KOPT-K1 (cell line): ENCODE measurements around the gene MAP3K12.
"Not testable (repeated sequence)": the region's sequence is repeated elsewhere in the genome, so short reads cannot be mapped to it uniquely, and the experiment has no call there.

ENCODE experiments used
- H3K27ac ChIP-seq: fragments of 200-600 bp; sonication (generic); 2 replicates; pipeline ENCODE4 v1.5.1; 2016; ENCODE audit warnings: antibody characterized with exemption, mild to moderate bottlenecking, low read depth, low read length; ENCODE audit not compliant: poor library complexity, severe bottlenecking
- H3K36me3 ChIP-seq: fragments of 200-600 bp; sonication (generic); 2 replicates; pipeline ENCODE4 v1.5.1; 2017; ENCODE audit warnings: antibody characterized with exemption, mild to moderate bottlenecking, low read length, moderate library complexity; ENCODE audit not compliant: insufficient read depth
- H3K9me3 ChIP-seq: fragments of 200-600 bp; sonication (generic); 2 replicates; pipeline ENCODE4 v1.5.1; 2017; ENCODE audit warnings: antibody characterized with exemption, low read length, mild to moderate bottlenecking; ENCODE audit not compliant: insufficient read depth, poor library complexity, severe bottlenecking

The MAP3K12 gene

DNA sequence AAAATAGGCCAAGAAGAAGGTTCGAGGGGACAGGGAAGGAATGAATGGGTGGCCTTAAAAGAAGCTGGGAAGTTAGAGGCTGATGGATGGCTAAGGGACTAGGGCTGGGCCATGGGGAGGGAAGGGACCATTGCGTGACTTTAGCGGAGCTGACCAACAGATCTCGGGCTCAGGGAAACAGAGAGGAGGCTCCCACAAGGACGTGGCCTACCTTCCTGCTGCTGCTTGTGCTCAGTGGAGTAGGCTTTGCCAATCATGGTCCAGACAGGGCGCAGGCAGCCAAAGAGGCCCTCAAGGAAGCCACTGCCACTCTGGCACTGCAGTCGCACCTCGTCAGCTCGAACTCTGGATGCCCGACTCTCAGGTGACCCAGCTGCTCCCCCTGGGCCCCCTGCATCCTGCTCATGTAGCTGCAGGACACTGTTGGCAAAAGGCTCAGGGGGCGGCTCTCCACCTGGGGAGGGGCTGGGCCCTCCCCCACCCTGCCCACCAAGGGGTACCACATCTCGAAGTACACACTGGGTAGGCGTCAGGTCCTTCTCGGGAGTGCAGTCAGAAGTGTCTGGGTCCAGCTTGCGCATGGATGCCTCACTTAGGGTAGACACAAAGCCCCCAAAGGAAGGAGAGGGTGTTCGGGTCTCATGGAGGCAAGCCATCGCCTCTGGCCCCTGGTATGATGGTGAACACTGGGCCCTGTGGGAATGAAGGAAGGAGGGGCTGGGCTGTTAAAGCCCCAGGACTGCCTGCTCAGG lies 12.3 kb downstream of the MAP3K12 start:
- peaks cover 63% of the 10 kb centered on the region for H3K36me3 ChIP-seq
- no peaks in the 10 kb centered on the region for H3K9me3 ChIP-seq
- H3K27ac ChIP-seq: no peak overlapping the region

DNA sequence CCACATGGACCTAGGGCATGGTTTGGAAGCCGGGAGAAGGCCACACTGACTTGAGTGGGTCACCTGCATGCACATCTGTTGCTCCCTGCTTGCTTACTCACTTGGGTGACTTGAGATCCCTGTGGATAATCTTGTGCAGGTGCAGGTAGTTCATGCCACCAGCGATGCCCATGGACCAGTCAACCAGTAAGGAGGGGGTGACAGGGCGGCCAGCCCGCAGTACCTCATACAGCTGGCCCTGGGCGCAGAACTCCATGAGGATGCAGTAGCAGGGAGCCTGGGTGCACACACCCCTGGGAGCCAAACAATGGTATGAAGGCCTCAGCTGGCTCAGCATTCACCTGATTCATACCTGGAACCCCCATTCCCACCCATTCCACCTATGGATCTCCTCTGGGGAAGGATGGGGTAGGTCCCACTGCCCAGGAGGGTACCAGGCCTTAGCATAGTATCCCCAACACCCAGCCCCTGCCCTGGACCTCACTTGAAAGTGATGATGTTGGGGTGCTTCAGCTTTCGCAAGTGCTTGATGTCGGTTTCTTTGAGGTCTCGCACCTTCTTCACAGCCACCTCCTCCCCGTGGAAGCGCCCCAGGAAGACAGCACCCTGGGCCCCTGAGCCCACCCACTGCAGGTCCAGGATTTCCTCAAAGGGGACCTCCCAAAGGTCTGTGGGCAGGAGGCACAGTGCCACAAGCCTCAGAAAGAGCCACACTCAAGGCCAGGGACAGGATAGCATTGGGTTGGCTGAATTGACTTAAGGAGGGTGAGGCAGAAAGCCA lies 13.1 kb downstream of the MAP3K12 start:
- Histone ChIP-seq H3K27ac (no peak overlapping the region), H3K36me3 (peaks cover 70% of the 10 kb centered on the region), H3K9me3 (no peaks in the 10 kb centered on the region)

DNA sequence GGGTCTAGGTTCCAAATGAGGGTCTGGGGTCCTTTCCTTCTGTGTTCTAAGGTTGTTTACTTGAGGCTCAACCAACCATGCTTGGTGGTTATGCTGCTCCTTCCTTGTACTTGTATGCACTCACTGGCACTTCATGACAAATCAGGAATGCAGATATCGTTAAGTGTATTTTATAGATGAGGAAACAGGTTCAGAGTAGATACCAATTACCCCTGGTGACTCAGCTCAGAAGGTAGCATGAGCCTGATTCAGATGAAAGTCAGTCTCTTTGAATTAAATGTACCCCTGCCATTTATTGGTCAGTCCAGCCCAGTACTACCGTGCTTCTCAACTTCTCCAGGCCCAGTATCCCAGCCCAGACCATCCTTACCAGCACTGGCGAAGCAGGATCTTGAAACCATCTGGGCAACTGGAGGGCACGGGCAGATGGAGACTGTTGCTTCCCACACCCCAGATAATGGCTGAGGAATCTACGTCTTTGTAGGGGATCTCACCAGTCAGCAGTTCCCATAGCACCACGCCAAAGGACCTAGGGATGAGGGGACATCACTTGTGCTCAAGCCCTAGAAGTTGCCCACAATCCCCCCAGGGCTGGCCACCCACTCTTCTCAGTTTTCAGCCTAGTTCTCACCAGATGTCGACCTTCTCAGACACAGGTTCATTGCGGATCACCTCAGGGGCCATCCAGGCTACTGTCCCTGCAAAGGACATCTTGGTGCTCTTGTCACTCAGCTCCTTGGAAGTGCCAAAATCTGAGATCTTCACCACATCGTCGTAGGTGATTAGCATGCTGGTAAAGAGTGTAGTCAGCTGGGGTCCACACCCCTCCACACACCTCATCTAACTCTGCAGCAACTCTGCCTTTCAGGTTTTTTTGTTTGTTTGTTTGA lies 14.3 kb downstream of the MAP3K12 start:
- H3K9me3 ChIP-seq: no peaks in the 10 kb centered on the region
- H3K27ac ChIP-seq: no peak overlapping the region
- H3K36me3 ChIP-seq: peaks cover 83% of the 10 kb centered on the region

DNA sequence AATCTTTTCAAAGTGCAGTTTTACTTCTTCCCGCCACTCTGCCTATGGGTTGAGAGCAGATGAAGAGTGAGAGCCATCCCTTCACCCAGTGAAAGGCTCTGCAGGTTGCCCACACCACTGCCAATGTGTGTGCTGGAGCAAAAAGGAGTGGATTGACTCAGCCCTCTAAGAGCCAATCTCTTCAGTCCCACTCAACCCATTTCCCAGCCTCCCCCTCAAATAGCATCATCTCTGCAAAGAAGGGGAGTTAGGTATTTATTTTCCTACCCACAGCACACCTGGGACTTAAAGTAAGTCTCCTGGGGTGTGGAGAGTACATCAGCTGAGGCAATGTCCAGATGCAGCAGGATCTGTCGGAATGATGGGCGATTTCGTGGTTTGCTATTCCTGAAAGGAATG lies 15.3 kb downstream of the MAP3K12 start:
- no peaks in the 10 kb centered on the region for H3K9me3 ChIP-seq
- H3K36me3 ChIP-seq: peaks cover 92% of the 10 kb centered on the region
- H3K27ac ChIP-seq: no peak overlapping the region

DNA sequence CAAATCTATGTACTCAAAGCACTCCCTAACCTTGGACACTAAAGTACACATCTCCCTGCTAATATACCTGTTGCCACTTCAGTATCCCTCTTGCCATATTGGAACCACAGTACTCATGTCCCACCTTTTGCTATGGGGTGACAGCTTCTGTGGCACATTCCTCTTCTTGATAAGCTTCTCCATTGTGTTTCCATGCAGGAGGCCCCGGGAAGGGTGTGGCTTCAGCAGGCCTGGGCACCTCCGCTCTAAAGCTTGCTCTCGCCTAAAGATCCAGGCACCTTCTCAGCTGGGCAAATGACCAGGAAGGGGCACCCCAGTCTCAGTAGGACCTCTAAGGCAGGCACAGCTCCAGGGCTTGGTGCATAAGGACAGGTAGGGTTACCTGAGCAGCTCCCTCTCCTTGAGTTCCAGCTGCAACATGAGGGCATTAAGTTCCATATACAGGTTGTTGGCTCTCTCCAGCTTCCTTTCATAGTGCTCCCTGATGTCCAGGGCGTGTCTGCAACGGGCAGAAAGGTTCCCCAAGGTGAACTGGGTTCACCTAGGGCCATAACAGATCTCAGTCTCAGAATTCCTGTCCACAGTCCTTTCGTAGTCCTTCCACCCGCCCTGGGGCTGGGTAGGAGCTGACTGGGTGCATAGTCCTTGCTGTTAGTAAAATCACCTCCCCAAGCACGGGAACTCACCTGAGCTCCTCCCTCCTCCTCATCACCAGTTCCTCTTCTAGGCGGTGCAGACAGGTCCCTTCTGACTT lies 15.9 kb downstream of the MAP3K12 start:
- Histone ChIP-seq H3K36me3 (peaks cover 98% of the 10 kb centered on the region), H3K9me3 (no peaks in the 10 kb centered on the region), H3K27ac (no peak overlapping the region)

DNA sequence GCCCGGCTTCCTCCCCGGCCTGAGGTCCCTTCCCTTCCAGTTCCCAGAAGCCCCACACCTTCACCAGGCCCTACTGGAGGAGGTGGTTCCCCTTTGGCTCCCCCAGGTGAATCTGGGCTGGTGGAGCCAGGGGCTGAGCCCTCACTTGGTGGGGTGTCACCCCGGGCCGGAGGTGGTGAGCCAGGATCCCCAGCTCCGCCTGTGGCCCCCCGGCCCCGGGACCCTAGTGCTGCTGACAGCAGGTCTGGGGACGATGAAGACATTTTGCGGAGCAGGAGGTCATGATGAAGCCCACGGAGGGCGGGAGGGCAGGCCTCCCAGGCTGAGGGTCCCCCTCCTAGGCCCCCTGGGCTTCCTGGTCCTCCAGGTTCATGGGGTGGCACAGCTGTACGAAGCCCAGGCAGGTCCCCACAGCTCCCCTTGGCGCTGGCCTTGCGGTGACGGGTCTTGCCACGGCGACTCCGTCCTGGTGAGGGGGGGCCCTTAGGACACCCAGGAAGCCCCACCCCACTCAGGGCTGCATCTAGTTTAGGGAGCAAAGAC lies 16.6 kb downstream of the MAP3K12 start:
- no peaks in the 10 kb centered on the region for H3K9me3 ChIP-seq
- H3K36me3 ChIP-seq: peaks cover 100% of the 10 kb centered on the region
- no peak overlapping the region for H3K27ac ChIP-seq

DNA sequence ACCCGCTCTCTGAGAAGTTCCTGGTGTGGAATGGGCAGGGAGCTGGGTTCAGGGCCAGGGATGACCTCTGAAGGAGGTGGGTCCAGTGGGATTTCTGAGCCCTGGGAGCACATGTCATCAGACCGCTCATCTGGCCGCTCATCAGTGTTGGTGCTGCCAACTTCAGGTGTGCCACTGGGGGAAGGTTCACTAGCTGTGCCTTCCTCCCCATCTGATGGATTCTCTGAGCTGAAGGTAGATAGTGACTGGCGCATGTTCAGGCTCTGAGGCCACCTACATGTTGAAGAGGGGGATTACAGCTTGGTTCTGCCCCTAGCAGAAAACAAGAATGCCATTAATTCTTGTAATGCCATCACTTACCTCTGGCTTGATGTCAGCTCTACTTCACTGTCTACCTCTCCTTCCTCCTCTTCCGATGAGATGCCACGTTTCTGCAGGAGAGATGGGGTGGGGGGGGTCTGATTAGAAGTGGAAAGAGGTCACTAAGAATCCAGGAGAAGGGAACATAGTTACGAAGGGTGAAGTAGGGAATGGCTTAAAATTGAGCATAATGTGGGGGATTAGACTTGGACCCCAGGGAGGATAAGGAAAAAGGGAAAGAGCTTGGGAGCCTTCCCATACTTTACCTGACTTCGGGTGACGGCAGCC lies 17.2 kb downstream of the MAP3K12 start:
- Histone ChIP-seq H3K27ac (no peak overlapping the region), H3K9me3 (no peaks in the 10 kb centered on the region), H3K36me3 (peaks cover 100% of the 10 kb centered on the region)

DNA sequence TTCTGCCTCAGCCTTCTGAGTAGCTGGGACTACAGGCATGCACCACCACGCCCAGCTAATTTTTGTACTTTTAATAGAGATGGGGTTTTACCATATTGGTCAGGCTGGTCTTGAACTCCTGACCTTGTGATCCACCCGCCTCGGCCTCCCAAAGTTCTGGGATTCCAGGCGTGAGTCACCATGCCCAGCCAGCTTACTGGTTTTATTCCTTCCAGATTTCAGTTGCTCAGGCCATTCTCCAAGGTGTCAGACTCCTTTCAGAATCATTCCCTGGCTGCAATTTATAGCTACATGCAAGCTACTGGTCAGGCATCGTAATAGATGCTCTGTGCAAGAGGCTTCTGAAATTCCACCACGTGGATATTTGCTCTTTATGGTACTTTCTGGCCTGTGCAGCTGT lies 17.8 kb downstream of the MAP3K12 start:
- not testable (repeated sequence) for H3K9me3 ChIP-seq, H3K27ac ChIP-seq
- H3K36me3 ChIP-seq: peaks cover 100% of the 10 kb centered on the region

DNA sequence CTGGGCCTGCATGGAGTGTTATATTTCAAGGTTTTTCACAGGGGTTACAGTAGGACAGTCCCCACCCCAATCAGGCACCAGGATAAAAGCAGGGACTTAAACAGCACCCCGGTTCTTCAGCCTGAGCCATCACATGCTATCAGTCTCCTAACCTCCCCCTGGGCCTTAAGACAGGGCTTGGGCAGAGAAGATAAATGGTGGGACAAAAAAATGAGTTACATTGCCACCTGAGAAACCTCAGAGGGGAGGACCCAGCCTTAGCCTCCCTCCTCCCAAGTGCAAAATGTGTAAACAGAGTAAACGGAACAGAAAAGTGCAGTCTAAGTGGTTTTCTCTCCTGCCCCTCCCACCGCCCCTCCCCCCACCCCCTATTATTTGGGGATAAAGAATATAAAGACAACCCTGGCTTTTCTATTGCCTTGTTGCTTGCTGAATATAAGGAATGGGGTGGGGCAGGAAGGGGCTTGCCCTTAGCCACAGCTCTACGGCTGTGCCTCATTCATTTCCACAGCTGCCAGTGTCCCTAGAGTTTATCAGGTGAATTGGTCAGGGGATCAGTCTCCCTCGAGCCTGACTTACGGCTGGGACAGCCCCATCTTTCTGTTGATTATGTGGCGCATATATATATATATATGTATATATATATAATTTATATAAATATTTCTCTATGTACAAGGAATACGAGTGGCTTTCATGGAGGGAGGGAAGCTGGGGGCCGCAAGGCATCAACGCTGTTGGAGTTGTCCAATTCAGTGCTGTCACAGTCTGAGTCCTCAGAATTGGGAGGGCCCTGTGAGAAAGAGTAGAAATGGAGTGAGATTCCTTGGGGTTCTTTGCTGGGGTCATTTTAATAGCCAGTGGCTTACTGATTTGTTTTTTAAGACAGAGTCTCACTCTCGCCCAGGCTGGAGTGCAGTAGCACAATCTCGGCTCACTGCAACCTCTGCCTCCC lies 18.5 kb downstream of the MAP3K12 start:
- no peak overlapping the region for H3K27ac ChIP-seq
- no peaks in the 10 kb centered on the region for H3K9me3 ChIP-seq
- H3K36me3 ChIP-seq: peaks cover 100% of the 10 kb centered on the region

DNA sequence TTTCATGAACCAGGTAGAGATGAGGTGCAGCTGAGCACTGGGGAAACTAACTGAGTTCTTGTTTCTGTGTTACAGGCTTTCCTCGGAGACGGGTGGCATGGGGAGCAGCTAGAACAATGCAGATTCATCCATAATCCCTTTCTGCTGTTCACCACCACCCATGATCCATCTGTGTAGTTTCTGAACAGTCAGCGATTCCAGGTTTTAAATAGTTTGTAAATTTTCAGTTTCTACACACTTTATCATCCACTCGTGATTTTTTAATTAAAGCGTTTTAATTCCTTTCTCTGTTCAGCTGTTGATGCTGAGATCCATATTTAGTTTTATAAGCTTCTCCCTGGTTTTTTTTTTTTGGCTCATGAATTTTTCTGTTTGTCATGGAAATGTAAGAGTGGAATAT lies 19.9 kb downstream of the MAP3K12 start:
- Histone ChIP-seq H3K36me3 (peaks cover 100% of the 10 kb centered on the region), H3K9me3 (no peaks in the 10 kb centered on the region), H3K27ac (no peak overlapping the region)

DNA sequence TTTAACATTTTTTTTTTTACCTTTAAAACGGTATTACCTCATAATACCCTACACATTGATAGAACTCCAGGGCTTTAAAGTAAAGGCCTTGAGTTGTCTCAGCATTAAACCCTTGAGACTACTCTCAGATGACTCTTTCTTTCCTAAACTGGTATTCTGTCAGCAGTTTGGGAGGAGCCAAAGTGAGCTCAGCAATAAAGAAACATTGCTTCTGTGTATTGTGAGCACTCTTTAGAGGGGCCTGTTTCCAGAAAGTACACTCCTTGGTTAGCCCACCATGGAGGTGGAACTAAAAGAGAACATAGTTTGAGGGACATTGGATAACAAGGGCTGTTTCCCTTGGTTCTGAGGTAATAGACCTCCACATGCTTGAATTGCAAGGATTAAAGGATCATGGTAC lies 20.4 kb downstream of the MAP3K12 start:
- Histone ChIP-seq H3K36me3 (peaks cover 100% of the 10 kb centered on the region), H3K9me3 (no peaks in the 10 kb centered on the region), H3K27ac (no peak overlapping the region)

DNA sequence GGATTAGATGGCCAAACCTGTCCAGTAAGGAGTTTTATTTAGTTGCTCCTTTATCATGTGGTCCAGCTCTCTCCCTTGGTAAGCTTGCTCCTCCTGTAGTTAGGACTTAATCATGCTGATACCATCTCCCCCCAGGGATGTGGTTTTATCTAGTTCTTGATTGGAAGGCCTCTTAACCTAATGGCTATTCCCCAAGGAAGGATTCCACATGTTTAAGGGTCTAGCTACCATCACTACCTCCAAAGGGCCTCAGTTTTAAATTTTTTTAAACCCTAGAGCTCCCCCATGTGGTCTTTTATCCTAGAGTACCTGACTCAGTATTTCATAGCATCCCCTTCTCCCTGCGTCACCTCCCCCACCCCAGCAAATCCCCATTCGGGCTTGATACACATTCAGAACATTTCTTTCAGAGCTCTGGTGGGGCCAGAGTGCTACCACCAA lies 22.5 kb downstream of the MAP3K12 start:
- Histone ChIP-seq H3K36me3 (peaks cover 100% of the 10 kb centered on the region), H3K27ac (no peak overlapping the region), H3K9me3 (no peaks in the 10 kb centered on the region)

DNA sequence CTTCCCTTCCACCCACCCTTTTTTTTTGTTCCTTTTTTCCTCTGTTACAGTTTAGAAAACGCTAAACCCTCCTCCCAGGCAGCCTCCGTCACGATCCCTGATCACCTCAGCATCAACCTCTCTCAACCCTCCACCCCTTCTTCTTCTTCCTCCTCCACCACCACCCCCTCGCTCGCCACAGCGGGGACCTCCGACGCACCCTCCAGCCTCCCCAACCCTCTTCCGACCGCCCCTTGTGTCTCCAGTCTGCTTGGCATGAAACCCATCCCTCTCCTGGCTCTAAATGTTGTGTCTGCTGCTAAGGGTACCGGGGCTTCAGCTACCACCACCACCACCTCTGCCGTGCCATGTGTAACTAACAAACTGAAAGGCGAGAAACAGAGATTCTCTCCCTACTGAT lies 24.4 kb downstream of the MAP3K12 start:
- Histone ChIP-seq H3K27ac (no peak overlapping the region), H3K9me3 (no peaks in the 10 kb centered on the region), H3K36me3 (peaks cover 99% of the 10 kb centered on the region)
